Activated naive CD4-positive, alpha-beta T cell treated with anti-CD3 and anti-CD28 coated beads, Interleukin-2, amount 50 U/mL, for 24 hours (primary cell): ENCODE measurements around the gene MAP2K3.
"Not testable (repeated sequence)": the region's sequence is repeated elsewhere in the genome, so short reads cannot be mapped to it uniquely, and the experiment has no call there.

Source experiments
- H3K27ac Mint-ChIP-seq: one replicate; pipeline ENCODE4 v1.8.0; 2021; ENCODE audit warnings: mild to moderate bottlenecking, mixed read lengths
- H3K27me3 Mint-ChIP-seq: one replicate; pipeline ENCODE4 v1.8.0; 2021; ENCODE audit warnings: mixed read lengths
- H3K36me3 Mint-ChIP-seq: one replicate; pipeline ENCODE4 v1.8.0; 2021; ENCODE audit warnings: mixed read lengths
- H3K4me1 Mint-ChIP-seq: one replicate; pipeline ENCODE4 v1.8.0; 2021; ENCODE audit warnings: mixed read lengths
- H3K4me3 Mint-ChIP-seq: one replicate; pipeline ENCODE4 v1.8.0; 2021; ENCODE audit warnings: mild to moderate bottlenecking, mixed read lengths
- H3K9me3 Mint-ChIP-seq: one replicate; pipeline ENCODE4 v1.8.0; 2021; ENCODE audit warnings: mixed read lengths

MAP2K3 gene

GRCh38 chr17:21318856-21319255, 34.3 kb downstream of the MAP2K3 start:
- not testable (repeated sequence) for H3K9me3 Mint-ChIP-seq, H3K36me3 Mint-ChIP-seq, H3K27ac Mint-ChIP-seq, H3K4me3 Mint-ChIP-seq, H3K4me1 Mint-ChIP-seq, H3K27me3 Mint-ChIP-seq

GRCh38 chr17:21319256-21319655, 34.7 kb downstream of the MAP2K3 start:
- peak overlapping the region; percentile 17 for H3K27ac Mint-ChIP-seq
- H3K9me3 Mint-ChIP-seq, H3K4me3 Mint-ChIP-seq, H3K4me1 Mint-ChIP-seq, H3K27me3 Mint-ChIP-seq, H3K36me3 Mint-ChIP-seq: not testable (repeated sequence)

GRCh38 chr17:21319686-21320375, 35.3 kb downstream of the MAP2K3 start:
- not testable (repeated sequence) for H3K4me3 Mint-ChIP-seq, H3K27ac Mint-ChIP-seq, H3K9me3 Mint-ChIP-seq, H3K27me3 Mint-ChIP-seq, H3K4me1 Mint-ChIP-seq, H3K36me3 Mint-ChIP-seq

GRCh38 chr17:21320430-21320829, 35.9 kb downstream of the MAP2K3 start:
- H3K9me3 Mint-ChIP-seq, H3K27me3 Mint-ChIP-seq, H3K36me3 Mint-ChIP-seq, H3K27ac Mint-ChIP-seq, H3K4me3 Mint-ChIP-seq, H3K4me1 Mint-ChIP-seq: not testable (repeated sequence)

DNA sequence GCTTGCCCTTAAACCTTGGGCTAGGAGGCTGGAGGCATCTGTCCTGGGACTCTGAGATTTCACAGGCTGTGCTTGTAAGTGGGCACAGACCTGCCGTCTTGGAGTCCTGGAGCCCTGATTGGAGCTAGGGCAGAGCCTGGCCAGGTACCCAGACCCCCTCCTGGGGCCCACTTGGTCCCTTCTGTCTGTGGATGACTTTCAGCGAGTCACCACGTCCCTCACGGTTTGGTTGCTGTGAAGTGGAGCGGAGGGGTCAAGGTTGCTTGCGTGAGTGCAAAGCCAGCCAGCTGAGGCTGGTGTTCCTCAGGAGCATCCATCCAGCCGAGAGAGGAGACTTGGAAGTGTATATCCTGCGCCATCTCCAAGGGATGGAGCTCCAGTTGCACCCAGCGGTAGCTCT, 36.5 kb downstream of the MAP2K3 start:
- H3K27ac Mint-ChIP-seq, H3K36me3 Mint-ChIP-seq, H3K9me3 Mint-ChIP-seq, H3K4me1 Mint-ChIP-seq, H3K4me3 Mint-ChIP-seq, H3K27me3 Mint-ChIP-seq: not testable (repeated sequence)

DNA sequence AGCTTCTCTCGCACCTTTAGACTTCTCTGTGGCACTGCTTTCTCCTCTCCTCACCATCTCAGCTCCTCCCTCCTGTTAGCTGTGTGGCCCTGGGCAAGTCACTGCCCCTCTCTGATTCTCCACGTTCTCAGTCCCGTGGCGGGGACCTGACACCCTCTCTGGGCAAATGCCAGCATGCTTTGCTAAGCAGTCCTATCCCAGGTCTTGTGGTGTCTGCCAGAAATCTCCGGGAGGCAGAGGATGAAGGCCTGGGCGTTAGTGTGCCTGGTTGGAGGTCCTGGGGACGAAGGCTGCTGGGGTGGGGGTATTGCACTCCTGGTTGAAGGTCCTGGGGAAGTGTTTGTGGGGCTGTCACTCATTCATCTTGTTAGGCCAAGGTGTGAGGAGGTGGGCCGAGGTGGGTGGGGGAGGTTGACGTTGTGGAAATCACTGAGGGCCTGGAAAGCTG, 37.3 kb downstream of the MAP2K3 start:
- H3K27me3 Mint-ChIP-seq, H3K4me1 Mint-ChIP-seq, H3K4me3 Mint-ChIP-seq, H3K27ac Mint-ChIP-seq, H3K36me3 Mint-ChIP-seq, H3K9me3 Mint-ChIP-seq: not testable (repeated sequence)

DNA sequence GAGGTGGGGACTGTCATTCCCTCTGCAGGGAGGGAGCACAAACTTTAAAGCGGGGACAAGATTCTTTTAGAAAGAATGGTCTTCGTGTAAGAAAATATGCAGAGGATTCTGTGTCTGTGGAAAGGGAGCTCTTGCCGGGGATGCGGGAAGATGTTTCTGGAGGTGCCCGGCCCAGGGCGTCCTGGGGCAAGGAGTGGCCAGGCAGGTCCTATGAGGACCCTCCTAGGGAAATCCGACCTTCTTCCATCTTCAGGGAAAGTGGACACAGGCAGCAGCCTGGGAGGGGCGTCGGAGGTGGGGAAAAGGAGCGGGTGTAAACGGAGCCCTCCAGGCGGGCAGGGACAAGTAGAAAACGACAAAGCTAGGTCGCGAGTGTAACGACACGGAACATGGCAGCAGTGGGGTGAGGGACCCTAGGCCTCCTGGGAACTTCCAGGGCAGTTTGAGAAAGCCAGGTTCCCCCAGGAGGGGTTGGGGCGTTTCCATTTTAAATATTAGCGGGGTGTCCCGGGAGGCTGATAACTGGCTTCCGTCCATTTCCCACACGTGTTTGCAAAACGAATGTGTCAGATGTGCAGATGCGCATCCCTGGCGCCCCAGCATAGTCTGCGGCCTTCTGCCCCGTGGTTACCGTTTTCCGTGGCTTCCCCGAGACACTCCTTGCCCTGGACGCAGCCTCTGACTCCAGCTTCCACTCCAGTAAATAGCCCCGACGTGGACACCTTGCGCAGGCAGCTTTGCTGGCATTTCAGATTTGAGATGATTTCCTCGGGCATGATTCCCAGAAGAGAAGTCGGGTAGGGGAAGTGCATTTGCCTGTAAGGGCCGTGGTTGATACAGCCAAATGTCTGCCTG, 39.0 kb downstream of the MAP2K3 start:
- Mint-ChIP-seq H3K27ac (peak overlapping the region; percentile 16), H3K4me3 (peak overlapping the region; percentile 88)
- H3K4me1 Mint-ChIP-seq, H3K36me3 Mint-ChIP-seq, H3K9me3 Mint-ChIP-seq, H3K27me3 Mint-ChIP-seq: not testable (repeated sequence)

- not testable (repeated sequence) for H3K27me3 Mint-ChIP-seq, H3K4me1 Mint-ChIP-seq, H3K4me3 Mint-ChIP-seq, H3K27ac Mint-ChIP-seq, H3K36me3 Mint-ChIP-seq, H3K9me3 Mint-ChIP-seq
These were observed 40.2 kb downstream of the MAP2K3 start for GRCh38 chr17:21324741-21325140.

DNA sequence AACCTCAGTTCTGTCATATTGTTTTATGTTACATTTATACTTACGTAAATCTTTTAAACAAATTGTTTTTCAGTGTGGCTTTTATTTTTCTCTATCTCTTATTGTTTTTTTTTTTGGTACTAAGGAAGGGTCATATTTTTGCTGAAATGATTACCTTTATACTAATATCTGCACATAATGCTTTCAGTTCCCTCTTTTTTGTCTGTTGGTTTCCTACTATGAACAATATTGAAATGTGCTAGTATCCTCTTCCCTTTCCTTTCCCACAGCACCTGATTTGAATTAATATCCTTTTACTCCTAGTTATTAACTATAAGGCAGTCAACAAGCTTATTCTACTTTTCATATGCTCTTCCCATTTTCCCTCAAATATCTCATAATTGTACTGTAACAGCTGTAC, 43.4 kb downstream of the MAP2K3 start:
- not testable (repeated sequence) for H3K36me3 Mint-ChIP-seq, H3K27ac Mint-ChIP-seq

DNA sequence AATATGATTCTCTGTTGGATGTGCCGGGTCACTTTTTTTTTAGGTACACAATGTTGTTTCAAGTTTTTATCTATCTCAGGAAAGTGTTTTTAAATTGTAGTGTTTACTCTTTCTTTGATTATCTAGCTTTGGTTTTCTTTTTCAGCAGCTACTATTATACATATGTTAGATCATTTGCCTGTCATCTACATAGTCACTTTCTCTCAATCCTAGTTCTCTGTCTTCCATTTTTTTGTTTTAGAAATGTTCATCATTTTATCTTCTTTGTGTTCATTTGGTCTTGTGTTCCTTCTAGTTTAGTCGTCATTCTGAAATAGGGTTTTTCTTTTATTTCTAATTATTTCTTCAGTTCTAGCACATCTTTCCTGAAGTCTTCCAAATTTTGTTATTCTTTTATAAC, 44.3 kb downstream of the MAP2K3 start:
- H3K4me1 Mint-ChIP-seq, H3K27me3 Mint-ChIP-seq, H3K36me3 Mint-ChIP-seq, H3K4me3 Mint-ChIP-seq, H3K9me3 Mint-ChIP-seq, H3K27ac Mint-ChIP-seq: not testable (repeated sequence)

More for the DNA sequence above, 43.4 kb downstream of the MAP2K3 start:
- not testable (repeated sequence) for H3K4me3 Mint-ChIP-seq, H3K27me3 Mint-ChIP-seq, H3K9me3 Mint-ChIP-seq, H3K4me1 Mint-ChIP-seq

DNA sequence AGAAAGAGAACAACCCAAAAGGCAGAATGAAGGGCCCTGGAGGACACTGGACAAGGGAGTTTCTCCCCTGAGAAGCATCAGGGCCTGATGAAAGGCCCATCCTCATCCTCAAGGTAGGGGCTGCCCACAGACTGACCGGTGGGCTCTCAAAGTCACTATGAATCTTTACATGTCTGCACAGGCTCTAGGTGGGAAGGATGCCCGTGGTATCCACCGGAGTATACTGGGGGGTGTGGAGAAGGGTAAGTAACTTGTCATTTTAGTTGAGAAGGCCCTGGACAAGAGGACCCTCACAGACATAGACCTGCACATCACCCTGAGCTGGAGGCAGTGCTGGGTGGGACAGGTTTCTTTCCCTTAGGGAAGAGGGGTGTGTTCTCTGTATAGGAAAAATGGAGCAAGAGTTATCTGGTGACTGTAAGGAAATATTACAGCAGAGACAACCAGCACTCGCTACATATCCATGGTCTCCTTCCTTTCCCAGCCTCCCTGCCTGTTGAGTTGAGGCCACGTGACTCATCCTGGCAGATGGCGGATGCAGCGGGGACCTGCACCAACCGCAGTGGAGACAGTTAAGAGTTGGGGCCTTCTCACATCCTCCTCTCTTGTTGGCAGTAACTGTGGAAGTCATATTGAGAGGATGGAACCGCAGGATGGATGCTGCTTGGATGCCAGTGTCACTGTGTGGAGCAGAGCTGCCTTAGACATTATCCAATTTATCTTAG, 46.1 kb downstream of the MAP2K3 start:
- H3K27me3 Mint-ChIP-seq = no peaks in the 10 kb centered on the region
- H3K4me1 Mint-ChIP-seq = no peaks in the 10 kb centered on the region
- peaks cover 4% of the 10 kb centered on the region for H3K9me3 Mint-ChIP-seq
- H3K27ac Mint-ChIP-seq = no peak overlapping the region
- H3K36me3 Mint-ChIP-seq = no peaks in the 10 kb centered on the region
- no peak overlapping the region for H3K4me3 Mint-ChIP-seq

DNA sequence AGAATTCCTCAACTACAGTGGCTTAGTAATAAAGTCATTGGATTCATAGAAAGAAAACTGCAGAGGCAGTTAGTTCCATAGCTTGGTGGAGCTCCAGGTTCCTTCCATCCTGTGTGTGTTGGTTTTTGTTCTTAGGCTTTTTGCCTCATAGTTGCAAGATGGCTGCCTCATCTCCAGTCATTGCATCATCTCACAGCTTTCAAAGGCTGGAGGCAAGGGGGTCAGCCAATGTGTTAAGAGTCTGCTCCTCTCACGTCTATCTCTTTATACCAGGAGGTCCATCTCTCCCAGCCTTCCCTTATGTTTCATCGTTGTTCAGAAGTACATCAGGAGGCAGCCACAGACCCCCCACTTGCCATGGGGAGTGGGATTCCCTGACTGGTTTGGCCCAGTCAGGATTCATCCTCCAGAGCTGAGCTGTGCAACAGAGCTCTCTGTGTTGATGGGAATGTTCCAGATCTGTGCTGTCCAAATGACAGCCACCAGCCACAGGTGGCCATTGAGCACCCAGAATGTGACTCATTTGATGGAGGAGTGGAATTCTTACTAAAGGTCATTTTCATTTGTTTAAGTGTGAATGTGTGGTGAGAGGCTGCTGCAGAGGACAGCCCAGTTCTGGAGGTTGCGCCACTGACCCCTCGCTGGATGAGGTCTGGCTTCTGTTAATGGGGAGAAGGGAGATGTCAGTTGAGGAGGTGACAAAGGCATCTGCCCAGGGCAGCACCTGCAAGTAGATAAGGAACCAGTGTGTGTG, 52.2 kb downstream of the MAP2K3 start:
- H3K27me3 Mint-ChIP-seq, H3K27ac Mint-ChIP-seq, H3K4me1 Mint-ChIP-seq, H3K36me3 Mint-ChIP-seq, H3K4me3 Mint-ChIP-seq, H3K9me3 Mint-ChIP-seq: not testable (repeated sequence)

DNA sequence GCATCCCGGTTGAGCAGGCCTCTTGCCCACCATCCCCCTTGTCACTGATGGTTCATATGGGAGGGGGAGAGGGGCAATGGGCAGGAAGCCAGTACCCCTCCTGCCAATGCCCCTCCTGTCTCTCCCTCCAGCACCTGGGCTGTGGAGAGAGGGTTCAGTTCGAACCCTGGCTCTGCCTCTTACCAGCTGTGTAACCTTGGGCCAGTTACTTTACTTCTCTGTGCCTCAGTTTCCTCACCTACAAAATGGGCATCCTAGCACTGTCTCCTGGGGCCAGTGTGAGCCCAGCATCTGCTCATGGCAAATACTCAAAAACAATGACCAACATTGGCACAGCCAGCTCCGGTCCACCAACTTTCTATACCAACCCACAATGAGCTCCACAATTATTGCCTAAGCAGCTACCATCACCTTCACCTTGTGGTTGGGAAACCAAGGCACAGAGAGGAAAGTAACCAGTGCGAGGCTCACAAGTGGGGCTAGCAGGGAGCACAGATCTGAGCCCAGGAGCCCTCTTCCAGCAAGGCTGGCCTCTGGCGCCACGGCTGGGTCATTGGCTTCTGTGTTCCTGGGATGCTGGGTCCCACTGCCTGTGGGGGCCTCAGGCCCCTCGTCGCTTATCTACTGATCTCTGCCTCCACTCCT, 53.6 kb downstream of the MAP2K3 start:
- H3K4me1 Mint-ChIP-seq, H3K4me3 Mint-ChIP-seq, H3K27ac Mint-ChIP-seq: not testable (repeated sequence)

GRCh38 chr17:21339011-21339410, 54.5 kb downstream of the MAP2K3 start:
- H3K36me3 Mint-ChIP-seq = no peaks in the 10 kb centered on the region
- H3K4me3 Mint-ChIP-seq = no peak overlapping the region
- H3K4me1 Mint-ChIP-seq = no peaks in the 10 kb centered on the region
- no peak overlapping the region for H3K27ac Mint-ChIP-seq
- H3K9me3 Mint-ChIP-seq = no peaks in the 10 kb centered on the region
- H3K27me3 Mint-ChIP-seq = no peaks in the 10 kb centered on the region

More for the DNA sequence above, 53.6 kb downstream of the MAP2K3 start:
- H3K27me3 Mint-ChIP-seq, H3K36me3 Mint-ChIP-seq, H3K9me3 Mint-ChIP-seq: not testable (repeated sequence)

GRCh38 chr17:21339571-21339970, 55.1 kb downstream of the MAP2K3 start:
- H3K9me3 Mint-ChIP-seq, H3K27me3 Mint-ChIP-seq, H3K27ac Mint-ChIP-seq, H3K4me3 Mint-ChIP-seq, H3K4me1 Mint-ChIP-seq, H3K36me3 Mint-ChIP-seq: not testable (repeated sequence)
